K562 (cell line): ENCODE measurements around the gene GAA. TPM values are rescaled to one million over a fixed set of nuclear protein-coding genes. Genes with fewer than 3 reads are reported as not detected.

Experiments
- ATAC-seq: fragments of 200-7000 bp; cut with Tn5 transposase; 3 replicates; pipeline ENCODE4 v1.9.1; 2020; ENCODE audit warnings: moderate library complexity
- BruUV-seq: library from RNA; stranded (reverse); fragments of 400-500 nt; replicated peaks from 2 replicates; lab custom pipeline; 2021; lab: Mats Ljungman, UMichigan
- CTCF ChIA-PET: fragments of 300-600 bp; formaldehyde crosslinking; extraction: SDS; loops from one replicate; lab custom pipeline; 2021; ENCODE audit warnings: low intra/inter-chr PET ratio; lab: Yijun Ruan, JAX
- POLR2A ChIA-PET: fragments of 300-600, 350-650 bp; sonication (Branson Sonifier 250); formaldehyde crosslinking; extraction: SDS; loops from one replicate; lab custom pipeline; 2021; ENCODE audit warnings: antibody characterized with exemption, inconsistent platforms; lab: Yijun Ruan, JAX
- DNase-seq, 4 experiments: peaks; one replicate each; pipeline versions ENCODE4 v3.0.0 to v3.0.0-alpha.2; 2011 to 2018; ENCODE audit warnings: low spot score in 3 of 4, mixed read lengths in 3 of 4; ENCODE audit errors: extremely low read depth in 1 of 4
- FAIRE-seq: peaks from 2 replicates; lab custom pipeline; 2011; peaks lifted over from hg19 to GRCh38; lab: Jason Lieb, UNC
- H2AFZ ChIP-seq: 2 replicates; pipeline ENCODE4 v1.6.0; 2011; ENCODE audit warnings: low read depth, low read length, control low read depth, inconsistent platforms
- H3K27ac ChIP-seq: fragments of 200-600 bp; 3 replicates; pipeline ENCODE4 v1.8.0; 2011; ENCODE audit warnings: low read depth, mild to moderate bottlenecking, control low read depth, inconsistent platforms, low read length, moderate library complexity, mixed read lengths; ENCODE audit errors: extremely low read depth
- H3K27me3 ChIP-seq, 2 experiments: fragments of 300-600 bp in 1 of 2; 2 replicates in 1 of 2; 3 replicates in 1 of 2; pipeline versions ENCODE4 v1.6.0 to v1.8.0; 2011; ENCODE audit warnings: inconsistent platforms in 2 of 2, low read length in 2 of 2, mild to moderate bottlenecking in 1 of 2, mixed read lengths in 1 of 2, moderate library complexity in 1 of 2; ENCODE audit not compliant: control insufficient read depth in 2 of 2, insufficient read depth in 2 of 2
- H3K36me3 ChIP-seq: fragments of 300-600 bp; 3 replicates; pipeline ENCODE4 v1.8.0; 2011; ENCODE audit warnings: mild to moderate bottlenecking, low read length, inconsistent platforms; ENCODE audit not compliant: control insufficient read depth, insufficient read depth
- H3K4me1 ChIP-seq, 2 experiments: fragments of 200-600 bp in 1 of 2; replicated peaks in 1 of 2; 2 replicates in 1 of 2; 3 replicates in 1 of 2; pipeline versions ENCODE4 v1.5.1 to v1.8.0; 2011; ENCODE audit warnings: inconsistent platforms in 2 of 2, low read length in 2 of 2, mild to moderate bottlenecking in 1 of 2, mixed read lengths in 1 of 2, moderate library complexity in 1 of 2; ENCODE audit not compliant: control insufficient read depth in 2 of 2, insufficient read depth in 2 of 2
- H3K4me2 ChIP-seq: 2 replicates; pipeline ENCODE4 v1.6.1; 2011; ENCODE audit warnings: low read length, control low read depth, inconsistent platforms, mixed read lengths; ENCODE audit not compliant: insufficient read depth
- H3K4me3 ChIP-seq: fragments of 200-600 bp; sonication (generic), shearing (Covaris generic); 2 replicates; pipeline ENCODE4 v1.5.1; 2016; ENCODE audit warnings: control low read depth, inconsistent platforms
- H3K79me2 ChIP-seq: fragments of 200-600 bp; 3 replicates; pipeline ENCODE4 v1.8.0; 2011; ENCODE audit warnings: low read length, inconsistent platforms; ENCODE audit not compliant: control insufficient read depth, insufficient read depth
- H3K9ac ChIP-seq, 2 experiments: 2 replicates each; pipeline versions ENCODE4 v1.6.0 to v1.6.1; 2011; ENCODE audit warnings: low read depth in 2 of 2, low read length in 2 of 2, control low read depth in 1 of 2, inconsistent platforms in 1 of 2, mild to moderate bottlenecking in 1 of 2, mixed read lengths in 1 of 2; ENCODE audit not compliant: insufficient read depth in 1 of 2
- H3K9me1 ChIP-seq: one replicate; pipeline ENCODE4 v1.6.0; 2011; ENCODE audit warnings: inconsistent platforms, mild to moderate bottlenecking, low read length, moderate library complexity; ENCODE audit not compliant: control insufficient read depth, insufficient read depth
- H3K9me3 ChIP-seq: replicated peaks from 2 replicates; pipeline ENCODE4 v1.5.1; 2011; ENCODE audit warnings: low read depth, low read length, inconsistent platforms; ENCODE audit not compliant: control insufficient read depth, insufficient read depth
- H4K20me1 ChIP-seq: replicated peaks from 2 replicates; pipeline ENCODE4 v1.6.1; 2011; ENCODE audit warnings: low read length, inconsistent platforms, mixed read lengths; ENCODE audit not compliant: control insufficient read depth, insufficient read depth
- CBX5 ChIP-seq: IDR thresholded peaks from 2 replicates; pipeline ENCODE4 v1.6.1; 2014; ENCODE audit warnings: low read depth, borderline replicate concordance
- CGGBP1 ChIP-seq: fragments of 250-450 bp; sonication (Bioruptor Pico); IDR thresholded peaks from 2 replicates; pipeline ENCODE4 v1.9.0; 2021; ENCODE audit warnings: mild to moderate bottlenecking
- CLOCK ChIP-seq: fragments of 250-450 bp; sonication (Bioruptor Pico); IDR thresholded peaks from 2 replicates; pipeline ENCODE4 v1.4.0; 2020; ENCODE audit warnings: mild to moderate bottlenecking, moderate library complexity, borderline replicate concordance
- ETV5 ChIP-seq: sonication (generic); formaldehyde crosslinking; IDR thresholded peaks from 2 replicates; pipeline ENCODE4 v1.4.0; 2020; ENCODE audit warnings: low read depth, mild to moderate bottlenecking, missing genetic modification reagents
- FOXK2 ChIP-seq, 2 experiments: fragments of 450-650 bp; IDR thresholded peaks in 1 of 2; conservative IDR thresholded peaks in 1 of 2; 2 replicates each; pipeline ENCODE4 v1.6.1; 2016; ENCODE audit warnings: low read depth in 2 of 2, mild to moderate bottlenecking in 1 of 2
- HMBOX1 ChIP-seq: sonication (generic); IDR thresholded peaks from 2 replicates; pipeline ENCODE4 v1.6.1; 2016
- MEF2A ChIP-seq: IDR thresholded peaks from 2 replicates; pipeline ENCODE4 v1.6.1; 2011; ENCODE audit warnings: low read depth, mild to moderate bottlenecking, low read length, moderate library complexity; ENCODE audit not compliant: control insufficient read depth
- MXD1 ChIP-seq: fragments of 250-450 bp; sonication (Bioruptor Pico); IDR thresholded peaks from 2 replicates; pipeline ENCODE4 v1.8.0; 2021; ENCODE audit warnings: borderline replicate concordance, mild to moderate bottlenecking, moderate library complexity; ENCODE audit not compliant: poor library complexity, severe bottlenecking
- NFIC ChIP-seq: fragments of 450-650 bp; IDR thresholded peaks from 2 replicates; pipeline ENCODE4 v1.6.1; 2017; ENCODE audit warnings: mild to moderate bottlenecking, inconsistent platforms
- PTBP1 ChIP-seq: fragments of 200-400 bp; formaldehyde crosslinking; IDR thresholded peaks from 2 replicates; pipeline ENCODE4 v1.6.1; 2017; ENCODE audit warnings: low read depth, low read length
- RBM39 ChIP-seq: fragments of 200-400 bp; formaldehyde crosslinking; optimal IDR thresholded peaks from 2 replicates; pipeline ENCODE3; 2018; ENCODE audit warnings: low read depth, low read length
- TBP ChIP-seq: optimal IDR thresholded peaks from 2 replicates; pipeline ENCODE3; 2011; ENCODE audit warnings: low read depth, low read length, improper control_type of control experiment
- XRCC4 ChIP-seq: IDR thresholded peaks from one replicate; pipeline ENCODE4 v1.6.1; 2011; ENCODE audit not compliant: insufficient read depth, insufficient read length; ENCODE audit errors: extremely low read depth
- ZNF717 ChIP-seq: fragments of 250-450 bp; sonication (Bioruptor Pico); IDR thresholded peaks from 2 replicates; pipeline ENCODE4 v1.5.0; 2021
- WGBS: fragments of 100-300 bp; shearing (Covaris generic); methylation state at CpG from one replicate; pipeline ENCODE4 v1.1.6; 2016; ENCODE audit warnings: low coverage, mixed read lengths; ENCODE audit not compliant: insufficient coverage; ENCODE audit errors: missing lambda C conversion rate; 5-methylcytosine and 5-hydroxymethylcytosine counted together
- in situ Hi-C: fragments of 300-500 bp; cut with MboI; formaldehyde crosslinking; loops from 4 replicates; pipeline ENCODE4 v1.15.0; 2018; ENCODE audit warnings: inconsistent platforms, mixed read lengths
- intact Hi-C: fragments of 100-400 bp; cut with micrococcal nuclease; formaldehyde crosslinking; loops from 2 replicates; pipeline ENCODE4 v1.14.2; 2022
- polyA plus RNA-seq, 8 experiments: library from polyadenylated mRNA; depleted of rRNA in 4 of 8; stranded (reverse) in 5 of 8; unstranded in 3 of 8; fragments of >200 nt; fragmentation: Nextera tagmentation in 2 of 8; fragmentation: Illumina TruSeq in 1 of 8; extraction: Ambion mirVana in 2 of 8; extraction: Trizol in 1 of 8; gene quantifications; 2 replicates each; pipeline versions ENCODE4 v1.2.1 to v1.2.3, GENCODE V29; 2011 to 2014; ENCODE audit warnings: inconsistent platforms in 1 of 8, missing spikeins in 1 of 8
- total RNA-seq, 7 experiments: library from RNA; depleted of rRNA in 6 of 7; stranded (reverse); fragments of >200 nt in 6 of 7; fragmentation: Illumina TruSeq in 2 of 7; extraction: Trizol in 2 of 7; gene quantifications; 2 replicates each; pipeline versions ENCODE4 v1.2.1 to v1.2.3, GENCODE V29; 2011 to 2021; ENCODE audit warnings: low replicate concordance in 1 of 7
- TF ChIP-seq, protein P1 (sequence below): fragments of 200-800 bp; sonication (Bioruptor generic); IDR thresholded peaks from 2 replicates; pipeline ENCODE4 v1.6.1; 2017; ENCODE audit warnings: missing genetic modification characterization, missing compliant biosample characterization

The GAA gene
- total and polyA plus RNA-seq, 9 of the 15 experiments (the other 6 are each of a cell fraction or from before 2014, with no cell fraction given), result 0.15 to 6.4 (median 1.7) TPM

- H3K9me3 ChIP-seq, result peaks cover 3% of the 10 kb centered on the region; the same call in 1 of the 2 replicates
- no peak for DNase-seq
- in situ Hi-C loops (no loop called here), intact Hi-C loops (no loop called here)
- no TSS peak for BruUV-seq
- no peak overlapping the region for H3K9ac ChIP-seq
- 20% methylated on average over 4 of the region's 5 CpGs for WGBS
- FAIRE-seq, result no peak
- H3K9me1 ChIP-seq, result no peaks in the 10 kb centered on the region
- no peaks in the 10 kb centered on the region for H3K36me3 ChIP-seq
- no peak overlapping the region for H2AFZ ChIP-seq
- no peaks in the 10 kb centered on the region for H3K27me3 ChIP-seq
- ChIA-PET POLR2A (interaction anchor here (1.2 kb wide), 1 partner anchor 8 kb away, joined by 4 read pairs; no protein-coding TSS in a partner anchor), CTCF (no interaction called here)
- H3K79me2 ChIP-seq, result no peaks in the 10 kb centered on the region
- TF ChIP-seq ZNF717, result no peak
- no peak for TF ChIP-seq RBM39
- TF ChIP-seq, protein P1, sequence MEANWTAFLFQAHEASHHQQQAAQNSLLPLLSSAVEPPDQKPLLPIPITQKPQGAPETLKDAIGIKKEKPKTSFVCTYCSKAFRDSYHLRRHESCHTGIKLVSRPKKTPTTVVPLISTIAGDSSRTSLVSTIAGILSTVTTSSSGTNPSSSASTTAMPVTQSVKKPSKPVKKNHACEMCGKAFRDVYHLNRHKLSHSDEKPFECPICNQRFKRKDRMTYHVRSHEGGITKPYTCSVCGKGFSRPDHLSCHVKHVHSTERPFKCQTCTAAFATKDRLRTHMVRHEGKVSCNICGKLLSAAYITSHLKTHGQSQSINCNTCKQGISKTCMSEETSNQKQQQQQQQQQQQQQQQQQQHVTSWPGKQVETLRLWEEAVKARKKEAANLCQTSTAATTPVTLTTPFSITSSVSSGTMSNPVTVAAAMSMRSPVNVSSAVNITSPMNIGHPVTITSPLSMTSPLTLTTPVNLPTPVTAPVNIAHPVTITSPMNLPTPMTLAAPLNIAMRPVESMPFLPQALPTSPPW (CRISPR knock-in tag), result no peak
- no peak for TF ChIP-seq HMBOX1
- TF ChIP-seq MEF2A, result no peak
- TF ChIP-seq ETV5 (CRISPR knock-in tag), result no peak
- no peak for TF ChIP-seq NFIC
- no peak for TF ChIP-seq XRCC4
- no peak for TF ChIP-seq PTBP1
- TF ChIP-seq TBP, result no peak
- no peak for TF ChIP-seq MXD1 (CRISPR knock-in tag)
- no peak for TF ChIP-seq FOXK2 (conservative IDR thresholded peaks at IDR 0.05 in 1 of 2, IDR thresholded peaks at IDR 0.05 in 1 of 2; ENCODE audit: low read depth in 2 of 2)
- no peak for TF ChIP-seq CBX5
- TF ChIP-seq CGGBP1 (CRISPR knock-in tag), result no peak
- no peak for TF ChIP-seq CLOCK
- no peak overlapping the region for H3K4me3 ChIP-seq
- H3K4me1 ChIP-seq, result peaks cover 0 to 4% of the 10 kb centered on the region in 2 experiments; a peak in 1 of 5 replicates
- H3K4me2 ChIP-seq, result no peak overlapping the region
- H3K27ac ChIP-seq, result no peak overlapping the region
- no peak for ATAC-seq
- no peaks in the 10 kb centered on the region for H4K20me1 ChIP-seq
Observed at GRCh38 chr17:80154166-80154565, 52.8 kb downstream of the GAA start.
